ENCODE data around the gene SH3RF1.

SH3RF1 gene

GRCh38 chr4:169207436-169208089 is 63.2 kb downstream of the SH3RF1 start:
- H3K9ac ChIP-seq (ENCODE audit: low read depth, low read length), result no peak overlapping the region
- no peak for TF ChIP-seq EZH2 (IDR thresholded peaks at IDR 0.05; ENCODE audit: borderline replicate concordance, low read depth, low read length, severe bottlenecking)
- TF ChIP-seq, protein P1, sequence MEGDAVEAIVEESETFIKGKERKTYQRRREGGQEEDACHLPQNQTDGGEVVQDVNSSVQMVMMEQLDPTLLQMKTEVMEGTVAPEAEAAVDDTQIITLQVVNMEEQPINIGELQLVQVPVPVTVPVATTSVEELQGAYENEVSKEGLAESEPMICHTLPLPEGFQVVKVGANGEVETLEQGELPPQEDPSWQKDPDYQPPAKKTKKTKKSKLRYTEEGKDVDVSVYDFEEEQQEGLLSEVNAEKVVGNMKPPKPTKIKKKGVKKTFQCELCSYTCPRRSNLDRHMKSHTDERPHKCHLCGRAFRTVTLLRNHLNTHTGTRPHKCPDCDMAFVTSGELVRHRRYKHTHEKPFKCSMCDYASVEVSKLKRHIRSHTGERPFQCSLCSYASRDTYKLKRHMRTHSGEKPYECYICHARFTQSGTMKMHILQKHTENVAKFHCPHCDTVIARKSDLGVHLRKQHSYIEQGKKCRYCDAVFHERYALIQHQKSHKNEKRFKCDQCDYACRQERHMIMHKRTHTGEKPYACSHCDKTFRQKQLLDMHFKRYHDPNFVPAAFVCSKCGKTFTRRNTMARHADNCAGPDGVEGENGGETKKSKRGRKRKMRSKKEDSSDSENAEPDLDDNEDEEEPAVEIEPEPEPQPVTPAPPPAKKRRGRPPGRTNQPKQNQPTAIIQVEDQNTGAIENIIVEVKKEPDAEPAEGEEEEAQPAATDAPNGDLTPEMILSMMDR (IDR thresholded peaks at IDR 0.05; ENCODE audit: borderline replicate concordance, extremely low read depth, low read length, poor library complexity, severe bottlenecking), result no peak
- ATAC-seq (ENCODE audit: insufficient read depth, low read depth) (no peak), DNase-seq (no peak)
- H3K4me2 ChIP-seq (ENCODE audit: insufficient read depth, low read length), result no peak overlapping the region
- no peaks in the 10 kb centered on the region for H3K79me2 ChIP-seq (ENCODE audit: insufficient read depth, low read length)
- no peaks in the 10 kb centered on the region for H3K4me1 ChIP-seq (ENCODE audit: insufficient read depth, low read length)
- no peak overlapping the region for H2AFZ ChIP-seq (ENCODE audit: low read depth, low read length)
- H3K36me3 ChIP-seq (ENCODE audit: insufficient read depth, low read length), result no peaks in the 10 kb centered on the region
- H3K9me3 ChIP-seq (ENCODE audit: insufficient read depth, low read length, severe bottlenecking), result no peaks in the 10 kb centered on the region
- no peak overlapping the region for H3K27ac ChIP-seq (ENCODE audit: low read length)
- no peaks in the 10 kb centered on the region for H3K27me3 ChIP-seq (ENCODE audit: insufficient read depth, low read length, poor library complexity)
- H3K4me3 ChIP-seq (ENCODE audit: low read depth in 1 of 2, low read length in 2 of 2), result no peak overlapping the region
- no peaks in the 10 kb centered on the region for H4K20me1 ChIP-seq (ENCODE audit: insufficient read depth, low read length)

DNA sequence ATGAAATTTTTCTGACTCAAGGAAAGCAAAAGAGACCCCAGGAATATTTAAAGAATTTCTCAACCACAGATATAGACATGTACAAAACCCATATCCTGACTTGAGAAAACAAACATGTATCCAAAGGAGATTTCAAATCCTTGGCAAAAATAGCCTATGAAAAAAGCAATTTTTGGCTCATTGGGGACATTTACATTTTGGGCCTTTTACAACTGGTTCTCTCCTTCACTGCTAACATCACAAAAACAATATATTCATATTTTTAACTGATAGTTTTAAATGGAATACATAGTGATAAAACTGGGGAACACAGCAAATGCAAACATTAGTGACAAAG is 65.0 kb downstream of the SH3RF1 start:
- no peaks in the 10 kb centered on the region for H3K27me3 ChIP-seq (ENCODE audit: insufficient read depth, low read length, poor library complexity)
- H3K4me3 ChIP-seq (ENCODE audit: low read depth in 1 of 2, low read length in 2 of 2), result no peak overlapping the region
- TF ChIP-seq, protein P1 (IDR thresholded peaks at IDR 0.05; ENCODE audit: borderline replicate concordance, extremely low read depth, low read length, poor library complexity, severe bottlenecking), result no peak
- TF ChIP-seq EZH2 (IDR thresholded peaks at IDR 0.05; ENCODE audit: borderline replicate concordance, low read depth, low read length, severe bottlenecking), result no peak
- H2AFZ ChIP-seq (ENCODE audit: low read depth, low read length), result no peak overlapping the region
- no peak overlapping the region for H3K27ac ChIP-seq (ENCODE audit: low read length)
- no peak overlapping the region for H3K4me2 ChIP-seq (ENCODE audit: insufficient read depth, low read length)
- H4K20me1 ChIP-seq (ENCODE audit: insufficient read depth, low read length), result no peaks in the 10 kb centered on the region
- ATAC-seq (ENCODE audit: insufficient read depth, low read depth) (no peak), DNase-seq (no peak)
- H3K36me3 ChIP-seq (ENCODE audit: insufficient read depth, low read length), result no peaks in the 10 kb centered on the region
- no peaks in the 10 kb centered on the region for H3K9me3 ChIP-seq (ENCODE audit: insufficient read depth, low read length, severe bottlenecking)
- H3K79me2 ChIP-seq (ENCODE audit: insufficient read depth, low read length), result no peaks in the 10 kb centered on the region
- H3K9ac ChIP-seq (ENCODE audit: low read depth, low read length), result no peak overlapping the region
- H3K4me1 ChIP-seq (ENCODE audit: insufficient read depth, low read length), result no peaks in the 10 kb centered on the region

DNA sequence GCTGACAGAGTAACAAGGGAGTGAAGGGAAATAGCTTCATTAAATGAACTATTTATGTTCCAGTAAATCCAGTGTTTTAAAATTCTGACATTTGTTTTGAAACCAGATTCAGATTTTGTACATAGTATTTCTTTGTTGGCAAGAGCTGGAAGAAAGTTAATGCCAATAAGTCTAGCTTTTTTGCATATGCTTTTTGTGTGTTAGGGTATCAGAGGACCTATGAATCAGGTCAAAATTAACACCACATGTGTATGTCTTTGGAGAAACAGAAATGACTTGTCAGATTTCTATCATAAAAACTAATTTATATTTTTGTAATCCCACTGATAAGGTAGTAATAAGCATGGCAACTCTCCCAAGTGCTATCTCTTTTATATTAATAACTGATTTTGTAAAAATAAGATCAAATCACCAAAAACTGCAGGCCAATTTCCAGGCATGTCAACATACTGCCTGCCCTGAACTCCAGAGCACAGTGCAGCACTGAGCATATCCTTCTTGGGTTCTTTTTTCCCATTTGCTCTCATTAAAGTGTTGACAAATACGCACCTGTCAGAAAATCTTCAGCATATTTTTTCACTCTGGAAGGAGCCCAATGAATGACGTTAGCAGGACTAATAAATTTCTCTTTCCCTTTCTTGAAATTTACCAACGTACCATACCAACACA is 65.5 kb downstream of the SH3RF1 start:
- DNase-seq (no peak), ATAC-seq (ENCODE audit: insufficient read depth, low read depth) (no peak)
- Histone ChIP-seq H3K9me3 (ENCODE audit: insufficient read depth, low read length, severe bottlenecking) (no peaks in the 10 kb centered on the region), H3K4me3 (ENCODE audit: low read depth in 1 of 2, low read length in 2 of 2) (no peak overlapping the region), H3K9ac (ENCODE audit: low read depth, low read length) (no peak overlapping the region), H3K4me1 (ENCODE audit: insufficient read depth, low read length) (no peaks in the 10 kb centered on the region), H4K20me1 (ENCODE audit: insufficient read depth, low read length) (no peaks in the 10 kb centered on the region), H3K27ac (ENCODE audit: low read length) (no peak overlapping the region), H3K79me2 (ENCODE audit: insufficient read depth, low read length) (no peaks in the 10 kb centered on the region), H3K36me3 (ENCODE audit: insufficient read depth, low read length) (no peaks in the 10 kb centered on the region), H3K4me2 (ENCODE audit: insufficient read depth, low read length) (no peak overlapping the region), H2AFZ (ENCODE audit: low read depth, low read length) (no peak overlapping the region), H3K27me3 (ENCODE audit: insufficient read depth, low read length, poor library complexity) (no peaks in the 10 kb centered on the region)
- TF ChIP-seq EZH2 (IDR thresholded peaks at IDR 0.05; ENCODE audit: borderline replicate concordance, low read depth, low read length, severe bottlenecking), result no peak
- TF ChIP-seq, protein P1 (IDR thresholded peaks at IDR 0.05; ENCODE audit: borderline replicate concordance, extremely low read depth, low read length, poor library complexity, severe bottlenecking), result no peak

Measured in DND-41 (cell line).